WTC11 (cell line): Measurements from ENCODE around the gene PRPF31.

Experiments used
- SP1 ChIP-seq: sonication (generic); formaldehyde crosslinking; conservative IDR thresholded peaks from 2 replicates; pipeline ENCODE4 v1.8.1; 2022; ENCODE audit warnings: missing genetic modification reagents
- TEAD4 ChIP-seq: sonication (generic); formaldehyde crosslinking; IDR thresholded peaks from 2 replicates; pipeline ENCODE4 v1.8.0; 2022; ENCODE audit warnings: mild to moderate bottlenecking, missing genetic modification reagents
- TF ChIP-seq, protein P1 (sequence below): fragments of 200-600 bp; IDR thresholded peaks from 2 replicates; pipeline ENCODE4 v1.8.0; 2022; ENCODE audit warnings: antibody characterized with exemption

DNA sequence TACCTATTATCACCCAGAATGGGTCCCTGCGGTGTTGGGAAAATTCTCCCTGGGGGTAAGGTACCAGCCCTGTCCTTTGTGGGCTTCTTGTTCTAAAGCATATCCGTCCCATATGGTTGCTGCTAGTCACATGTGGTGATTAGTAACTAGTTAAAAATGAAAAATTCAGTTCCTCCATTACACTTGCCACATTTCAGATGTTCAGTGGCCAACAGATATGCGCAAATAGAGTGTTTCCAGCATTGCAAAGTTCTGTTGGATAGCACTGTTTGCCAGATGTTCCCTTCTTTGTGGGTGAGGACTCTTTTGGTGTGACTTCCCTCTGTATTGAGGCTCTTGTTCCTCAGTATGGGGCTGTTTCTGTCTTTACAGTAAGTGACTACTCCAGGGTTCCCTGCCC is 25.8 kb downstream of the PRPF31 start:
- TF ChIP-seq, protein P1, sequence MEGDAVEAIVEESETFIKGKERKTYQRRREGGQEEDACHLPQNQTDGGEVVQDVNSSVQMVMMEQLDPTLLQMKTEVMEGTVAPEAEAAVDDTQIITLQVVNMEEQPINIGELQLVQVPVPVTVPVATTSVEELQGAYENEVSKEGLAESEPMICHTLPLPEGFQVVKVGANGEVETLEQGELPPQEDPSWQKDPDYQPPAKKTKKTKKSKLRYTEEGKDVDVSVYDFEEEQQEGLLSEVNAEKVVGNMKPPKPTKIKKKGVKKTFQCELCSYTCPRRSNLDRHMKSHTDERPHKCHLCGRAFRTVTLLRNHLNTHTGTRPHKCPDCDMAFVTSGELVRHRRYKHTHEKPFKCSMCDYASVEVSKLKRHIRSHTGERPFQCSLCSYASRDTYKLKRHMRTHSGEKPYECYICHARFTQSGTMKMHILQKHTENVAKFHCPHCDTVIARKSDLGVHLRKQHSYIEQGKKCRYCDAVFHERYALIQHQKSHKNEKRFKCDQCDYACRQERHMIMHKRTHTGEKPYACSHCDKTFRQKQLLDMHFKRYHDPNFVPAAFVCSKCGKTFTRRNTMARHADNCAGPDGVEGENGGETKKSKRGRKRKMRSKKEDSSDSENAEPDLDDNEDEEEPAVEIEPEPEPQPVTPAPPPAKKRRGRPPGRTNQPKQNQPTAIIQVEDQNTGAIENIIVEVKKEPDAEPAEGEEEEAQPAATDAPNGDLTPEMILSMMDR, result no peak
- TF ChIP-seq SP1 (CRISPR knock-in tag) (no peak), TEAD4 (CRISPR knock-in tag) (no peak)
